ENCODE measurements around the gene RXRB. TPM values are rescaled to one million over a fixed set of nuclear protein-coding genes. Genes with fewer than 3 reads are reported as not detected.
A peak's percentile ranks its signal among the peaks of the same experiment; 100 is the strongest.

RXRB gene
- total and polyA plus RNA-seq, 2 of the 13 experiments (the other 11 are each of a cell fraction or from before 2014, with no cell fraction given), result 26.7 to 55.7 TPM

- TF ChIP-seq ZBTB14 (CRISPR knock-in tag; IDR thresholded peaks at IDR 0.05), result 0 out of 2 replicates have a peak, but pooled peaks have one; percentile 47
- TF ChIP-seq ZNF331 (CRISPR knock-in tag; IDR thresholded peaks at IDR 0.05), result peak; percentile 50
- peak; percentile 98 for TF ChIP-seq ZNF784 (CRISPR knock-in tag; IDR thresholded peaks at IDR 0.05; ENCODE audit: borderline replicate concordance)
- peak; percentile 92 for TF ChIP-seq HDAC1 (CRISPR knock-in tag; IDR thresholded peaks at IDR 0.05)
- peak; percentile 94 for TF ChIP-seq DMAP1 (CRISPR knock-in tag; IDR thresholded peaks at IDR 0.05)
- TF ChIP-seq CREB3 (CRISPR knock-in tag; IDR thresholded peaks at IDR 0.05), result peak; percentile 94
- TF ChIP-seq ARNTL (CRISPR knock-in tag; IDR thresholded peaks at IDR 0.05), result peak; percentile 51; the same call in 1 of the 2 replicates
- TF ChIP-seq ZNF724P (CRISPR knock-in tag; IDR thresholded peaks at IDR 0.05; ENCODE audit: borderline replicate concordance), result 0 out of 2 replicates have a peak, but pooled peaks have one; percentile 63
- TF ChIP-seq ARID4A (CRISPR knock-in tag; IDR thresholded peaks at IDR 0.05; ENCODE audit: borderline replicate concordance), result peak; percentile 89; the same call in 1 of the 2 replicates
- TF ChIP-seq HOXA9 (CRISPR knock-in tag; IDR thresholded peaks at IDR 0.05; ENCODE audit: borderline replicate concordance), result no peak
- TF ChIP-seq KAT8 (CRISPR knock-in tag; IDR thresholded peaks at IDR 0.05), result peak; percentile 92
- TF ChIP-seq HINFP (CRISPR knock-in tag; IDR thresholded peaks at IDR 0.05; ENCODE audit: low read depth), result peak; percentile 46; the same call in 1 of the 2 replicates
- peak; percentile 46 for TF ChIP-seq HNRNPLL (IDR thresholded peaks at IDR 0.05; ENCODE audit: low read depth, low read length, poor library complexity, severe bottlenecking)
- peak; percentile 45; the same call in 1 of the 2 replicates for TF ChIP-seq ZNF414 (CRISPR knock-in tag; IDR thresholded peaks at IDR 0.05)
- TF ChIP-seq ZNF276 (CRISPR knock-in tag; IDR thresholded peaks at IDR 0.05; ENCODE audit: low read depth), result peak; percentile 79; the same call in 1 of the 2 replicates
These were observed at the start of gene RXRB, which contains the start of gene SLC39A7 (continued) for GRCh38 chr6:33200219-33201146.
